Gastrocnemius medialis (tissue), 4 donors: ENCODE measurements around the gene NEK1. TPM values are rescaled to one million over a fixed set of nuclear protein-coding genes. Genes with fewer than 3 reads are reported as not detected.

Experiments used
- ATAC-seq, 2 donors: fragments of 150-250 bp; one replicate each; pipeline ENCODE4 v1.9.1; 2016
- DNase-seq, 2 donors: peaks; one replicate each; pipeline ENCODE4 v3.0.0-alpha.2; 2019
- H3K27ac ChIP-seq, 4 donors: fragments of 200-600 bp; sonication (generic); 1 replicate in 1 of 4; 2 replicates in 3 of 4; pipeline ENCODE4 v1.5.1; 2016 to 2018; ENCODE audit warnings: mild to moderate bottlenecking in 2 of 4, moderate library complexity in 1 of 4
- H3K27me3 ChIP-seq, 3 donors: fragments of 200-600 bp; sonication (generic) in 2 of 3; 1 replicate in 1 of 3; 2 replicates in 2 of 3; pipeline versions ENCODE4 v1.5.1 to v1.6.0; 2016 to 2019; ENCODE audit warnings: mild to moderate bottlenecking in 1 of 3, moderate library complexity in 1 of 3
- H3K36me3 ChIP-seq, 2 donors: fragments of 200-600 bp; sonication (generic) in 1 of 2; one replicate each; pipeline ENCODE4 v1.5.1; 2017 to 2018
- H3K4me1 ChIP-seq, 2 donors: fragments of 200-600 bp; sonication (generic) in 1 of 2; one replicate each; pipeline ENCODE4 v1.5.1; 2016 to 2017; ENCODE audit warnings: mild to moderate bottlenecking in 2 of 2
- H3K4me3 ChIP-seq, 4 donors: fragments of 200-600 bp; sonication (generic) in 3 of 4; 1 replicate in 1 of 4; 2 replicates in 3 of 4; pipeline ENCODE4 v1.5.1; 2016 to 2019; ENCODE audit warnings: mild to moderate bottlenecking in 2 of 4
- H3K9me3 ChIP-seq, 3 donors: fragments of 200-600 bp; sonication (generic) in 2 of 3; 1 replicate in 1 of 3; 2 replicates in 2 of 3; pipeline ENCODE4 v1.5.1; 2016 to 2019
- POLR2A ChIP-seq, 2 donors: fragments of 450-650 bp; IDR thresholded peaks; one replicate each; pipeline ENCODE4 v1.6.1; 2017; ENCODE audit warnings: antibody characterized with exemption in 2 of 2, mild to moderate bottlenecking in 2 of 2, moderate library complexity in 2 of 2
- in situ Hi-C, 4 donors: fragments of 200-750 bp; cut with MboI; loops; one replicate each; pipeline versions ENCODE4 v1.15.0 to v1.8.0; 2017; ENCODE audit warnings: low sequenced_read_pairs in 4 of 4
- intact Hi-C: fragments of 100-400 bp; cut with DNase I; formaldehyde crosslinking; loops from one replicate; pipeline ENCODE4 v1.15.1; 2023; ENCODE audit warnings: low total_unique reads
- total RNA-seq, 4 donors: library from RNA; depleted of rRNA; stranded (reverse); fragments of >200 nt; gene quantifications; one replicate each; pipeline versions ENCODE4 v1.1.0 to v1.2.3, GENCODE V29; 2016
- TF ChIP-seq, protein P1 (sequence below), 5 experiments: fragments of 450-650 bp in 3 of 5; fragments of 200-600 bp in 2 of 5; sonication (generic) in 2 of 5; IDR thresholded peaks in 4 of 5; conservative IDR thresholded peaks in 1 of 5; 1 replicate in 4 of 5; 2 replicates in 1 of 5; pipeline ENCODE4 v1.5.1; 2016 to 2019; ENCODE audit warnings: antibody characterized with exemption in 5 of 5, mild to moderate bottlenecking in 3 of 5, moderate library complexity in 3 of 5

Gene NEK1
- total RNA-seq, 4 donors from 2014 or later: 2.6 to 11.0 (median 3.9) TPM

DNA sequence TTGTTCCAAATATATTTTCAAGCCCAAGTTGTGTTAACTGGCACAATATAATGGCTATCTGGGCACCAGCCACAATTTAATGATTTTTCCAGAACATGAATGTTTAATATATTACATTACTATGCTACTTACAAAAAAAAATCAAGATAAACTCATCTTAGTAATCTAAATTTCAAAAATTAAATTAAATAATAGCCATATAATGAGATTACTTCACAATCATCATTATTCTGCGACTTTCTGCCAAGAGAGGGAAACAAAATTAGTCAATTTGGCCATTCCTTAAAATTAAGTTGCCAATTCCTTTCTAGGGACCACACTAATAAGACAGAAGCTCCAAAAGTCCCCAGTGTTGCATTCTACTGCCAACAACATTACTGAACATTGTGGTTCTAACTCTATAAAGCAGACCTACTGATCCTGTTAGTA lies 7.5 kb downstream of the NEK1 start:
- H3K4me1 ChIP-seq: no peaks in the 10 kb centered on the region
- no peak for DNase-seq
- intact Hi-C loops: no loop called here
- in situ Hi-C loops: loop anchor here in 3 of 4 donors (25.0 kb wide), 2 partner anchors 107 to 432 kb away; partner anchors contain the start of gene MFAP3L (in 3 of the 3)
- H3K27me3 ChIP-seq: no peaks in the 10 kb centered on the region
- no peak for ATAC-seq
- H3K4me3 ChIP-seq: no peak overlapping the region
- no peaks in the 10 kb centered on the region for H3K9me3 ChIP-seq
- TF ChIP-seq, protein P1, sequence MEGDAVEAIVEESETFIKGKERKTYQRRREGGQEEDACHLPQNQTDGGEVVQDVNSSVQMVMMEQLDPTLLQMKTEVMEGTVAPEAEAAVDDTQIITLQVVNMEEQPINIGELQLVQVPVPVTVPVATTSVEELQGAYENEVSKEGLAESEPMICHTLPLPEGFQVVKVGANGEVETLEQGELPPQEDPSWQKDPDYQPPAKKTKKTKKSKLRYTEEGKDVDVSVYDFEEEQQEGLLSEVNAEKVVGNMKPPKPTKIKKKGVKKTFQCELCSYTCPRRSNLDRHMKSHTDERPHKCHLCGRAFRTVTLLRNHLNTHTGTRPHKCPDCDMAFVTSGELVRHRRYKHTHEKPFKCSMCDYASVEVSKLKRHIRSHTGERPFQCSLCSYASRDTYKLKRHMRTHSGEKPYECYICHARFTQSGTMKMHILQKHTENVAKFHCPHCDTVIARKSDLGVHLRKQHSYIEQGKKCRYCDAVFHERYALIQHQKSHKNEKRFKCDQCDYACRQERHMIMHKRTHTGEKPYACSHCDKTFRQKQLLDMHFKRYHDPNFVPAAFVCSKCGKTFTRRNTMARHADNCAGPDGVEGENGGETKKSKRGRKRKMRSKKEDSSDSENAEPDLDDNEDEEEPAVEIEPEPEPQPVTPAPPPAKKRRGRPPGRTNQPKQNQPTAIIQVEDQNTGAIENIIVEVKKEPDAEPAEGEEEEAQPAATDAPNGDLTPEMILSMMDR (IDR thresholded peaks at IDR 0.05 in 4 of 5, conservative IDR thresholded peaks at IDR 0.05 in 1 of 5): no peak
- TF ChIP-seq POLR2A (IDR thresholded peaks at IDR 0.05): no peak
- H3K36me3 ChIP-seq: peaks cover 0 to 17% of the 10 kb centered on the region in 2 donors
- H3K27ac ChIP-seq: no peak overlapping the region

DNA sequence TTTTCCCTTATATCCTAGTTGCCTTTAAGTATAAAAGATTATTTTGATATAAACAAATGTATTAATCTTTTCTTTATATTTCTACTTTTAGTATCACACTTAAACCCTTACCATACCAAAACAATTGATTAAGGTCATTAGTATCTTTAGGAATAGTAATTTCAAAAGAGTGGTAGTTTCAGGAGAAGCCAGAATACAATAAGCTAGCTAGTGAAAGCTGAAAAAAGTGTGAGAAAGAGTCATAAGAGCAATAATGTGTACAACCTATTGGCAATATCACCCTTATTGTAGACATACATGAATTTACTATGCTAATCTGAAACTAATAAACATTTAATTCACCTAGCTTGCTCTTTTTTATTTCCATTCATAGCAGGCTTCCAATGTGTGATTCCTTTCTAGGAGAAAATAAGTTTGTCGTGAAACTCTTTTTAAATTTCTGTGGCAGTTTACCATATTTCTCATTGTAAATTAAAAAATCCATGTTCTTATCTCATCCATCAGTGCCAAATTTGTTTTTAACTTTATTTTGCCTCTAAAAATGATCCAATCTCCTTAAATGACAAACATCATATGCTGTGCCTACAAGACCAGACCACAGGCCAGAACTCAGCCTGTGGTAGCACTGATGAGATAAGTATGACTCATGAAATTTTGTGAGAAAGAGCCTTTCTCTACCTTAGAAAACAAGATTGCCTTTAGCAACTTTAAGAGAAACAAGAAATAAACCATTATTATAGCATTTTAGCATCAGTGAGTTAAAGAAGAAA lies 8.1 kb downstream of the NEK1 start:
- intact Hi-C loops (no loop called here), in situ Hi-C loops (loop anchor here in 3 of 4 donors (25.0 kb wide), 2 partner anchors 108 to 433 kb away; partner anchors contain the start of gene MFAP3L (in 3 of the 3))
- H3K36me3 ChIP-seq: peaks cover 0 to 17% of the 10 kb centered on the region in 2 donors
- DNase-seq (no peak), ATAC-seq (no peak)
- no peak overlapping the region for H3K4me3 ChIP-seq
- H3K27ac ChIP-seq: no peak overlapping the region
- no peaks in the 10 kb centered on the region for H3K9me3 ChIP-seq
- TF ChIP-seq POLR2A (IDR thresholded peaks at IDR 0.05): no peak
- TF ChIP-seq, protein P1 (IDR thresholded peaks at IDR 0.05 in 4 of 5, conservative IDR thresholded peaks at IDR 0.05 in 1 of 5): no peak
- H3K27me3 ChIP-seq: no peaks in the 10 kb centered on the region
- no peaks in the 10 kb centered on the region for H3K4me1 ChIP-seq

DNA sequence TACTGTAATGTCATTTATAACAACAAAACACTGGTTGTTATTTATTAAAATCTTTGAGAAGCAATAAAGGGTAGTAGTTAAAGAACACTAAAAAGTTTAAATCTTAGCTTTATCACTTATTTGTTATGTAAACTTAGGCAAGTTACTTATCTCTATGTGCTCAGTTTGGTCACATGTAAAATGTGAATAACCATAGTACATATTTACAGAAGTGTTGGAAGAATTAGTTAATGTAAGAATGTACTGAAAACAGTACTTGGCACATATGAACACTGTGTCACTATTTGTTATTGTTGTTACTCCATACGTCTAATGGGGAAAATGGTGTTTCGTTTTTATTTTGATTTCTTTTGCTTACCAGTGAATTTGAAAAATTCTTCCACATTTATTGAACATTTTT lies 9.1 kb downstream of the NEK1 start:
- in situ Hi-C loops: loop anchor here in 3 of 4 donors (25.0 kb wide), 2 partner anchors 109 to 434 kb away; partner anchors contain the start of gene MFAP3L (in 3 of the 3)
- DNase-seq (no peak), ATAC-seq (no peak)
- Histone ChIP-seq H3K27me3 (no peaks in the 10 kb centered on the region), H3K4me3 (no peak overlapping the region), H3K9me3 (no peaks in the 10 kb centered on the region), H3K4me1 (no peaks in the 10 kb centered on the region), H3K27ac (no peak overlapping the region), H3K36me3 (peaks cover 0 to 17% of the 10 kb centered on the region in 2 donors)
- intact Hi-C loops: no loop called here
- TF ChIP-seq, protein P1 (IDR thresholded peaks at IDR 0.05 in 4 of 5, conservative IDR thresholded peaks at IDR 0.05 in 1 of 5): no peak
- TF ChIP-seq POLR2A (IDR thresholded peaks at IDR 0.05): no peak

DNA sequence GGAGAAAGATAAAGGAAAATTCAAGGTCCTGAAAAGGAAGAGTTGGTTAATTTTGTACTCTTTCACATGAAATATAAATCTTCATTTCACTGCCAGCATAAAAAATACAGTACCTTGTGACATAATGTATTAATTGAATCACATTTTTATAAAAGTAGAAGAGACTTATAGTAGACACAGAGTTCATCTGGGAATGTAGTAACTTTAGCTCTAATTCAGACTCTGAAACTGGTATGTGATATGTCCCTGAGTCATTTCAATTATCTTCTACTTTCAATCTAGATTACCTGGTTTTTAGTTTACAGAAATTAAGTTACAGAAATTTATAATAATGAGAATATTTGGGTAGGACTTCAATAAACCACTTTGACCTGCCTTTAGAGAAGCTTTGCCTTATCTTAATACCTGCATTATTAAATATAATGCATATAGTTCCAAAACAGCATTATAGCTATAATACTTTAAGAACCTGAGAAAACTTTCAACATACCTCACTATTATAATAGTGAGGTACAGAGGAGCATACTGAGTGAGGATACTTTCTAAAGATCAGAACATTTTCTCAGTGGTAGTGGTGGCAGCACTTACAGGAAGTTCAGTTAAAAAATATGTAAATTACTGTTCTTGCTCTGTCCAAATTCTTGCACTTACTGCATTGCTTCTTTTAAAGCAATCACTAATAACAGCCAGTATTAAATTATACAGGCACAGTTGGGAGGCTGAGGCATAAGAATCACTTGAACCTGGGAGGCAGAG lies 11.2 kb downstream of the NEK1 start:
- in situ Hi-C loops: loop anchor here in 3 of 4 donors (25.0 kb wide), 2 partner anchors 111 to 436 kb away; partner anchors contain the start of gene MFAP3L (in 3 of the 3)
- Histone ChIP-seq H3K4me3 (no peak overlapping the region), H3K36me3 (peaks cover 0 to 17% of the 10 kb centered on the region in 2 donors), H3K27ac (no peak overlapping the region), H3K9me3 (no peaks in the 10 kb centered on the region), H3K4me1 (no peaks in the 10 kb centered on the region), H3K27me3 (no peaks in the 10 kb centered on the region)
- no peak for ATAC-seq
- TF ChIP-seq, protein P1 (IDR thresholded peaks at IDR 0.05 in 4 of 5, conservative IDR thresholded peaks at IDR 0.05 in 1 of 5): no peak
- TF ChIP-seq POLR2A (IDR thresholded peaks at IDR 0.05): no peak
- intact Hi-C loops: no loop called here
- DNase-seq: no peak
